ENCODE data around the gene ALPL.

DNA sequence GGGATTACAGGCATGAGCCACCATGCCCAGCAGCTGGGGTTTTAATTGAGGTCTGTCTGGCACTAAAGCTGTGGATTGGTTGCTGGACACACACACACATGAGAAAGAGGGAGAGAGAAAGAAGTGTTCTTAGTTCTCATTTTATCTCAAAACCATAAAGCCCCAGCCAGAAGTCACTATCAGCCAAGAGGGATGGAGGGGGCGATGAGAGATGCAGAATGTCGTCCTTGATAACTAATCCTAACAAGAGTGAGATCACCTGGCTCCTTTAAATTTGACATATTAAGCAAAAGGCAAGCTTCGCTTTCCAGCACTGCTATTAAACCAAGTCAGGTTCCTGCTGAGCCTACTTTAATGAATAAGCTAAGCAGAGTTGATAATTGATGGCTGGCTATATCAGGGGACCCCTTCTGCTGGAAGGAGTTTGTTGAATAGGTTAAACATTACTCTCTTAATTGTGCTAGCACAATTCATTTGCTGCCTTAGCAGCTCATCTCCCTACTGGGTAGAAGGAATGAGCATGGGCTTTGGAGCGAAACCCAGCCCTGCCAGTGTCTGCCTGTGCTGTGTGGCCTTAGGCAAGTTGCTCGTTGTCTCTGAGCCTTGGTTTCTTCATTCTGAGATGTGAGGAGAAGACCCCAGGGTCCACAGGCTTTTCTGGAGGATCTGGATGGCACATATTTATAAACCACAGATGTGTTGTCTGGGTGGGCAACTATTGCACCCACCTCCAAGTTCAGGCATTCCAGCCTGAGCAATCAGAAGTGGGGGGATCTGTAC, 50.8 kb downstream of the ALPL start:
- TF ChIP-seq CEBPB (IDR thresholded peaks at IDR 0.05; ENCODE audit: borderline replicate concordance in 1 of 2, low read depth in 2 of 2, low read length in 2 of 2): no peak
- TF ChIP-seq SUZ12 (IDR thresholded peaks at IDR 0.05; ENCODE audit: unreplicated experiment): no peak
- TF ChIP-seq, protein P1, sequence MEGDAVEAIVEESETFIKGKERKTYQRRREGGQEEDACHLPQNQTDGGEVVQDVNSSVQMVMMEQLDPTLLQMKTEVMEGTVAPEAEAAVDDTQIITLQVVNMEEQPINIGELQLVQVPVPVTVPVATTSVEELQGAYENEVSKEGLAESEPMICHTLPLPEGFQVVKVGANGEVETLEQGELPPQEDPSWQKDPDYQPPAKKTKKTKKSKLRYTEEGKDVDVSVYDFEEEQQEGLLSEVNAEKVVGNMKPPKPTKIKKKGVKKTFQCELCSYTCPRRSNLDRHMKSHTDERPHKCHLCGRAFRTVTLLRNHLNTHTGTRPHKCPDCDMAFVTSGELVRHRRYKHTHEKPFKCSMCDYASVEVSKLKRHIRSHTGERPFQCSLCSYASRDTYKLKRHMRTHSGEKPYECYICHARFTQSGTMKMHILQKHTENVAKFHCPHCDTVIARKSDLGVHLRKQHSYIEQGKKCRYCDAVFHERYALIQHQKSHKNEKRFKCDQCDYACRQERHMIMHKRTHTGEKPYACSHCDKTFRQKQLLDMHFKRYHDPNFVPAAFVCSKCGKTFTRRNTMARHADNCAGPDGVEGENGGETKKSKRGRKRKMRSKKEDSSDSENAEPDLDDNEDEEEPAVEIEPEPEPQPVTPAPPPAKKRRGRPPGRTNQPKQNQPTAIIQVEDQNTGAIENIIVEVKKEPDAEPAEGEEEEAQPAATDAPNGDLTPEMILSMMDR (IDR thresholded peaks at IDR 0.05 in 2 of 3, conservative IDR thresholded peaks at IDR 0.05 in 1 of 3; ENCODE audit: control insufficient read depth in 2 of 3, extremely low read depth in 1 of 3, insufficient read depth in 1 of 3, low read depth in 3 of 3, low read length in 3 of 3): no peak
- no peak for TF ChIP-seq FOXM1 (IDR thresholded peaks at IDR 0.05; ENCODE audit: low read depth, low read length)
- TF ChIP-seq POLR2AphosphoS5 (IDR thresholded peaks at IDR 0.05; ENCODE audit: low read length): no peak
- TF ChIP-seq POLR2A (IDR thresholded peaks at IDR 0.05; ENCODE audit: low read depth, low read length): no peak
- TF ChIP-seq RFX5 (IDR thresholded peaks at IDR 0.05; ENCODE audit: low read depth, low read length): no peak
- no peak for TF ChIP-seq SP1 (IDR thresholded peaks at IDR 0.05; ENCODE audit: low read depth, low read length)
- TF ChIP-seq KLF5 (IDR thresholded peaks at IDR 0.05; ENCODE audit: partially characterized antibody): no peak
- no peak for TF ChIP-seq TARDBP (IDR thresholded peaks at IDR 0.05; ENCODE audit: borderline replicate concordance)
- no peak for TF ChIP-seq BRCA1 (IDR thresholded peaks at IDR 0.05; ENCODE audit: low read depth, low read length)

Measured in GM12878 (cell line).